Measurements from ENCODE around the gene CNNM2. TPM values are rescaled to one million over a fixed set of nuclear protein-coding genes. Genes with fewer than 3 reads are reported as not detected.
"Not testable (repeated sequence)": the region's sequence is repeated elsewhere in the genome, so short reads cannot be mapped to it uniquely, and the experiment has no call there.

Gene CNNM2
- total RNA-seq, 1 donor from 2014 or later, result 3.9 TPM

DNA sequence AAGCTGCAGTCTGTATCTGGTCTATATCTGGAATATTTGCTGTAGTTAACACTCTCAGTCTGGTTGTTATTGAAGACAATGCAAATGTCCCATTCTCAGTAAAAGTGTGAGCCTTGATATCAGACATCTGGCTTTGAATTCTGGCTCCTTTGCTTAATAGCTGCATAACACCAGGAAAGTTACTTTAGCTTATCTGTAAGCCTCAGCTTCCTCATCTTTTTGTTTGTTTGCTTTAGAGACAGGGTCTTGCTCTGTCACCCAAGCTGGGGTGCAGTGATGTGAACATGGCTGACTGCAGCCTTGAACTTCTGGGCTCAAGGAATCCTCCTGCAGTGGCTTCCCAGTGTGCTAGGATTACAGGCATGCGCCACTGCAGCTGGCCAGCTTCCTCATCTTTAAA is 41.3 kb downstream of the CNNM2 start:
- FAIRE-seq, result no peak
- no peaks in the 10 kb centered on the region for H3K36me3 ChIP-seq (ENCODE audit: control insufficient read depth, insufficient read depth, low read length)
- H3K27me3 ChIP-seq (ENCODE audit: control insufficient read depth, insufficient read depth, low read length), result no peaks in the 10 kb centered on the region
- TF ChIP-seq, protein P1, sequence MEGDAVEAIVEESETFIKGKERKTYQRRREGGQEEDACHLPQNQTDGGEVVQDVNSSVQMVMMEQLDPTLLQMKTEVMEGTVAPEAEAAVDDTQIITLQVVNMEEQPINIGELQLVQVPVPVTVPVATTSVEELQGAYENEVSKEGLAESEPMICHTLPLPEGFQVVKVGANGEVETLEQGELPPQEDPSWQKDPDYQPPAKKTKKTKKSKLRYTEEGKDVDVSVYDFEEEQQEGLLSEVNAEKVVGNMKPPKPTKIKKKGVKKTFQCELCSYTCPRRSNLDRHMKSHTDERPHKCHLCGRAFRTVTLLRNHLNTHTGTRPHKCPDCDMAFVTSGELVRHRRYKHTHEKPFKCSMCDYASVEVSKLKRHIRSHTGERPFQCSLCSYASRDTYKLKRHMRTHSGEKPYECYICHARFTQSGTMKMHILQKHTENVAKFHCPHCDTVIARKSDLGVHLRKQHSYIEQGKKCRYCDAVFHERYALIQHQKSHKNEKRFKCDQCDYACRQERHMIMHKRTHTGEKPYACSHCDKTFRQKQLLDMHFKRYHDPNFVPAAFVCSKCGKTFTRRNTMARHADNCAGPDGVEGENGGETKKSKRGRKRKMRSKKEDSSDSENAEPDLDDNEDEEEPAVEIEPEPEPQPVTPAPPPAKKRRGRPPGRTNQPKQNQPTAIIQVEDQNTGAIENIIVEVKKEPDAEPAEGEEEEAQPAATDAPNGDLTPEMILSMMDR (IDR thresholded peaks at IDR 0.05; ENCODE audit: insufficient read depth, low read length, severe bottlenecking), result no peak
- no peak overlapping the region for H3K4me3 ChIP-seq (ENCODE audit: low read depth, low read length)
- no peak for DNase-seq (ENCODE audit: low read depth)

DNA sequence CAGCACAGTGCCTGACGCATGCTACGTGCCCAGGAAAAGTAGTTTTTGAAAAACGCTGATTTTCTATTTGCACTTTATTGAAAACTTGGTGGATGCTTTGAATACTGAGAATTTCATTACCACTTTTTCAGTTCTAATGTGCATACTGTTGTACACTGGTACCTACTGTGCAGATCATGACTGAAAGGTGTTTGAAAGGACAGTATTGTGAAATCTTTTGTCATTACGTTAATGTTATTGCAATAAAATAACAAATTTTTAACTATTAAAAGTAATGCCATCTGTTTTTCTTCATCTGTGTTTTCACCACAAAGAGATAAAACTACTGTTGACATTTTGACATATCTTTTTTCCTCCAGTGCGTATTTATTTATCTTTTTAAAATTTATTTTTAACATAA is 42.1 kb downstream of the CNNM2 start:
- TF ChIP-seq, protein P1 (IDR thresholded peaks at IDR 0.05; ENCODE audit: insufficient read depth, low read length, severe bottlenecking), result no peak
- FAIRE-seq (no peak), DNase-seq (ENCODE audit: low read depth) (no peak)
- Histone ChIP-seq H3K27me3 (ENCODE audit: control insufficient read depth, insufficient read depth, low read length) (no peaks in the 10 kb centered on the region), H3K36me3 (ENCODE audit: control insufficient read depth, insufficient read depth, low read length) (no peaks in the 10 kb centered on the region), H3K4me3 (ENCODE audit: low read depth, low read length) (no peak overlapping the region)

DNA sequence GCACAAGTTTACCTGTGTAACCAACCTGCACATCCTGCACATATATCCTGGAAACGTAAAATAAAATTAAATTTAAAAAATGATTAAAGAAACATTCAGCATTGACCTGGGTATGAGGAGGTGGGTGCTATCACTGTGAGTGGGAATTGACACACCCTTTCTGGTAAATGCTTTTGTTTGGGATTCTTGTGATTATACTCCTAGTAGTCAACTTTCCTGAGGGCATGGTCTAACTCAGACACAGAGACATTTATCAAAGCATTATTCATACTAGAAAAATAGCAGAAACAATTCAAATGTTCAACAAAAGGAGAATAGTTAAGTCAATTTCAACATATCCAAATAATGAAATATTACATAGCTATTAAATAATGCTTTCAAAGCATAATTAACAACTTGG is 44.2 kb downstream of the CNNM2 start:
- H3K27me3 ChIP-seq (ENCODE audit: control insufficient read depth, insufficient read depth, low read length), result no peaks in the 10 kb centered on the region
- H3K36me3 ChIP-seq (ENCODE audit: control insufficient read depth, insufficient read depth, low read length), result no peaks in the 10 kb centered on the region
- no peak for FAIRE-seq
- DNase-seq (ENCODE audit: low read depth), result peak; percentile 12
- H3K4me3 ChIP-seq (ENCODE audit: low read depth, low read length), result no peak overlapping the region
- TF ChIP-seq, protein P1 (IDR thresholded peaks at IDR 0.05; ENCODE audit: insufficient read depth, low read length, severe bottlenecking), result no peak

DNA sequence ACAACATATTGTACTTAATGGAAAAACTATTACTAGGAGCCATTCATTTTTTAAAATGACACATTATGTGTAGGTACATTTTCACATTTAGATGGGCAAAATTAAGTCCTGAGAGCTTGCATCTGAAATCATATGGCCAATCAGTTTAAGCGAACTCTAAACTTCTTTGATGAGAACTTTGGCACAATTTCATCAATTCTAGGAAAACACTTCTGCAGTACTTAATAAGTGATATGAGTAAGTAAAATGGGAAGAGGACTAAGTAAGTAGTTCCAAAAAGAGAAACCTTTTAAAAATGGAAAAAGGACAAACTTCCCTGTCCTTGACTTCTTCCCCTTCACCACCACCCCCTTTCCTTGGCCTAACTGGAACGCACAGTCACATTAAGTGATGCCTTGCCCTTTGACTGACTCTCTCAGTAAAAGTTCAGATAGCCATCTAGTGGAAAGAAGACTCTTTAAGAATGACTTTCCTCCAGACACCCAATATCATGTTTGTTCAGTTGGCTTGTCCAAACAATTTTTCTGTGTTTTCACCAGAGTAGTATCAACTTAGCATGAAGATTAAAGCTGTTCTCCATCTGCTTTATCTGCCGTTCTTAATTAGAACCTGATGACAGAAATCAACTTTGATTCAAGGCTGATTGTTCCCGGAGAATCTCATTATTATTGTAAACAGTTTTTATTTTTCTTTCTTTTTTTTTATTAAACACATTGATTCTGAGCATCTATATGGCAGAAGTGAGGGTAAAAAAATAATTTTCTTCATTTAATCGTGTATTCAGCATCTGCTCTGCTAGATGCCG is 45.1 kb downstream of the CNNM2 start:
- Histone ChIP-seq H3K27me3 (ENCODE audit: control insufficient read depth, insufficient read depth, low read length) (no peaks in the 10 kb centered on the region), H3K36me3 (ENCODE audit: control insufficient read depth, insufficient read depth, low read length) (no peaks in the 10 kb centered on the region), H3K4me3 (ENCODE audit: low read depth, low read length) (no peak overlapping the region)
- TF ChIP-seq, protein P1 (IDR thresholded peaks at IDR 0.05; ENCODE audit: insufficient read depth, low read length, severe bottlenecking), result no peak
- DNase-seq (ENCODE audit: low read depth) (no peak), FAIRE-seq (no peak)

DNA sequence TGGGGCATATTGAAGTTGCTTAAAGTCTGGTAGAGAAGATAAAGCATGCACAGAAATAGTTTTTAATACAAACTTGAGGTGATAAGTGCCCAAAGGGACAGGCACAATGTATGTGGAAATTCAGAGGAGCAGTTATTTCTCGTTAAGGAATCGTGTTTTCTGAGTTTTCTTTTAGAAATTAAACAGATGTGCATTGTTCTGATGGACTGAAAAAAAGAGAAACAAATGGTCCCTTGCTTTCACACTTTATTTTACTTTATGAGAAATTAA is 45.6 kb downstream of the CNNM2 start:
- no peak for FAIRE-seq
- DNase-seq (ENCODE audit: low read depth), result no peak
- no peaks in the 10 kb centered on the region for H3K36me3 ChIP-seq (ENCODE audit: control insufficient read depth, insufficient read depth, low read length)

DNA sequence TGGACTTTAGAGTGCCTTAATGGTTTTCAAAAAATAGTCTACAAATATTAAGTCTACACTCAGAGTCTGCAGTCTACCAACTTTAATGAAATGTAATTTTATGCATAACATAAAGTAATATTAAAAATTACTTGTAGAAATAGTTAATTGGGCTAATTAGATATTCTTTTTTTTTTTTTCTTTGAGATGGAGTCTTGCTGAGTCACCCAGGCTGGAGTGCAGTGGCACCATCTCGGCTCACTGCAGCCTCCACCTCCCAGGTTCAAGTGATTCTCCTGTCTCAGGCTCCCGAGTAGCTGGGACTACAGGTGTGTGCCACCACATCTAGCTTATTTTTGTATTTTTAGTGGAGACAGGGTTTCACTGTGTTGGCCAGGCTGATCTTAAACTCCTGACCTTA is 46.0 kb downstream of the CNNM2 start:
- not testable (repeated sequence) for H3K27me3 ChIP-seq (ENCODE audit: control insufficient read depth, insufficient read depth, low read length); FAIRE-seq; H3K36me3 ChIP-seq (ENCODE audit: control insufficient read depth, insufficient read depth, low read length); DNase-seq (ENCODE audit: low read depth); H3K4me3 ChIP-seq (ENCODE audit: low read depth, low read length)

More for the DNA sequence above, 45.6 kb downstream of the CNNM2 start:
- TF ChIP-seq, protein P1 (IDR thresholded peaks at IDR 0.05; ENCODE audit: insufficient read depth, low read length, severe bottlenecking), result no peak
- Histone ChIP-seq H3K27me3 (ENCODE audit: control insufficient read depth, insufficient read depth, low read length) (no peaks in the 10 kb centered on the region), H3K4me3 (ENCODE audit: low read depth, low read length) (no peak overlapping the region)
